Activated CD4-positive, alpha-beta T cell treated with anti-CD3 and anti-CD28 coated beads, Interleukin-2, amount 50 U/mL, for 24 hours (primary cell): ENCODE results near the gene SLC7A5.
"Not testable (repeated sequence)": the region's sequence is repeated elsewhere in the genome, so short reads cannot be mapped to it uniquely, and the experiment has no call there.

Experiments used
- DNase-seq, 2 donors: peaks; one replicate each; pipeline ENCODE4 v3.0.0-alpha.2; 2020; ENCODE audit warnings: low read depth in 1 of 2, low spot score in 1 of 2

SLC7A5 gene

DNA sequence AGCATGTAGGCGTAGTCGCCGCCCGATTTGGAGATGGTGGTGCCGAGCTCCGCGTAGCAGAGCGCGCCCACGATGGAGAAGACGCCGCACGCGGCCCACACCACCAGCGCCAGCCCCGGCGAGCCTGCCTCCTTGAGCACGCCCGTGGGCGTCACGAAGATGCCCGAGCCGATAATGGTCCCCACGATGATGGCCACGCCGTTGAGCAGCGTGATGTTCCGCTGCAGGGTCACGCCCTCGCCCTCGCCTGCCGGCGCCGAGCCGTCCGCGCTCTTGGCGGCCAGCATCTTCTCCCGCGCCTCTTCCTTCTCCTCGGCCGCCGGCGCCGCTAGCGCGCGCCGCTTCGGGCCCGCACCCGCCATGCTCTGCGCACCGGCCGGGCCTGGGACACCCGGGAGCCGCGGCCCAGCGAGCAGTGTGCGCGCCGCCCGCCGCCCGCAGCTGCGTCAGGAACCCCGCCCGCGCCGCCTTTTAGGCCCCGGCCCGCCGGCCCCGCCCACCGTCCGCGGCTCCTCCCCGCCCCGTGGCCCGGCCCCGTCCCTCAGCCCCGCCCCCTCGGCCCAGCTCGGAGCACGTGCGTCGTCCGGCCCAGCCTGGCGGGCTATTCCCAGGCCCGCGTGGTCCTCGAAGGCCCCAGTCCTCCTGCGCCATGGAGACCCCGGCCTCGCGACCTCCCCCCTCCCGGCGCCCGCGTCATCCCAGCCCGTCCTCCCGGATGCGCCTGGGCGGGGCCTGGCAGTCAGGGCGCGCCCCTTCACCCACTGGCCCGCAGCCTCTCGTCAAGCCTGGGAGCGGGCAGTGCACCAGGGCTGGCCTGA, at the start of gene SLC7A5:
SLC7A5 (minus strand) TSS at position 447 of the 818 bp plus-strand sequence; CDS start at position 362, 85 bp downstream.
- peak; percentile 82 to 88 for DNase-seq

DNA sequence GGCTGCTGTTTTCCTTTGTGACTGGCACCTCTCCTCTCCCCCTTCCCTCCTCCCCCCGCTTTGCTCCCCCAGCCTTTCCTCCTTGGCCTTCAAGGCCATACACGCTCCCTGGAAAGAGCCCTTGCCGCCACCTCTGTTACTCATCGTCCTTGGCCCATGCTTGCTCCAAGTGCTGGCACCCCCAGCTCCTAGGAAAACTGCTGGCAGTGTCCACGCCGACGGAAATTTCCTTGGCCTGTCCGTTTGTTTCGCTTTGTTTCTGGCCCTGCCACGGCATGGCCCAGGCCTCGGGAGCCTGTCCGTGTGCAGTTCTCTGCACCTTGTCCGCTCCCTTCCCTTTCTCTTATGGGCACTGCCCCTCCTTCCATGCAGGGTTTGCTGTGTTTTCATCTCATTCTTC, 49.0 kb upstream of the SLC7A5 start:
- DNase-seq = no peak

DNA sequence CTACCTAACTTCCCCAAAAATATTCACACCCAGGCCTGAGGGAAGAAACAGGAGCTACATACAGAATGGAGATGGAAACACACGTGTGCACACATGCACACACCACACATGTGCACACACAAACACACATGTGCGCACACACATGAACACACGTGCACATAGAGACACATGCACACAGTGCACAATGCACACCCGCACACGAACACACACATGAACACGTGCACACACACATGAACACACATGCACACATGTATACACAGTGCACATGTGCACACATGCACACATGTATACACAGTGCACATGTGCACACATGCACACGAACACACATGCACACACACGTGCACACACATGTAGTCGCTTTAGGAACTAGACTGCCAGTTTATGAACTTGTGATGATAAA, 48.2 kb upstream of the SLC7A5 start:
- DNase-seq = no peak

DNA sequence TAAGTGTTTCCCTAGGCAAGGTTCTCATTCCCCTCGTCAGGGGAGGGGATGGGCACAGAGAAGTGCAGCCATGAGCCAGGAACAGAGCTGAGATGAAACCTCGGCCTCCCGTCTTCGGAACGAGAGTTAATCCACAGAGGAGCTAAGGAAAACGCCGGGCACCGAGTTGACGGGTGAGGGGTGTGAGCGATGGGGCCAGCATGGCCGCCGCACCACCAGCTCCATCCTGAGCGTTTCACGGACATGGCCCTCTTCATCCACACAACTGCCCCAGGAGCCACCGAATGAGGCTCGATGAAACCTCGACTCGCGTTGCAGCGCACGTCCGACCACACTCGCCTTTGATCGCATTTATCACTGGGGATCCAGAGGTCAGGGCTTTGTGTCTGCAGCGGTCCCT, 45.5 kb upstream of the SLC7A5 start:
- no peak for DNase-seq

DNA sequence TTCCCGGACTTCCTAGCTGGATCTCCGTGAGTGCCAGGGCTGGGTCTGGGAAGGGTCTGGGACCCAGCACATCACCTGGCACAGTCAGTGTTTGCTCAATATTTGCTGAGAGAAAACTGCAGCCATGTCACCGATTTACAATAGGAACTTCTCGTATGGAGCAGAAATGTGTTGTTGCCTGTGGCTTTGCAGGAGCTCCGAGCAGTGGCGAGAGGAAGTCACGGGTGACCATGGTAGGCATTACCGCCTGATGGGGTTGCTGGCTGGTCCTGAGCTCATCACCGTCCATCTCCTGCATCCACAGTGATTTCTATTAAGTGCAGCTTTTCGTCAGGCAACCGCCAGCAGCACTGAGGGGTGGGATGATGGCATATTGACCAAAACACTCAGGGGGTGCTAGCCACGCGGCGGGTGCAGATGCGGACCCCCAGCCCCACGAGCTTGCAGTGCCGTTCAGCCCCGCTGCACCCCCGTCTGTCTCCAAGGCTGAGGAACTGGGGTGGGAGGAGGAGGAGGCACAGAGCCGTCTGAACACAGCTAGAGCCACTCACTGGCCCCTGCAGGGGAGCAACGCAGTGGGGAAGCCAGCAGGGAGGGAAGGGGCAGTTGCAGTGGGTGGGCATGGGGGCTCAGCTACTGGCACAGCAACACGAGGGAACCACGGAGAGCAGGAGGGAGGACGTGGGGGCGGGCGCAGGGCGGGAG, 44.9 kb upstream of the SLC7A5 start:
- not testable (repeated sequence) for DNase-seq

DNA sequence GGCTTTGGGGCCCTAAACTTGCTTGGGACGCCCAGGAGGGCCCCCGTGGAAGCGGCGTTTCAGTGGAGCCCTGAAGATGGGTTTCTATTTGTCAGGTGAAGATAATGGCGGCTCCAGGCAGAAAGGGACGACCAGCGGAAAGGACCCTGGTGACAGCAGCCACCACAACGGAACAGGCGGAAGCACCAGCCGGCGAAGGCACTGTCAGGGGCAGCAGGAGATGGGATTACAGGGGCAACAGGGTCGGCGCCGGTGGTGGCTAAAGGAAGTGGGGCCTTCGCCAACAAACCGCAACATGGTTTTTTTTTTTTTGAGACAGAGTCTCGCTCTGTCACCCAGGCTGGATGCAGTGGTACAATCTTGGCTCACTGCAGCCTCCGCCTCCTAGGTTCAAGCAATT, 43.4 kb upstream of the SLC7A5 start:
- DNase-seq = not testable (repeated sequence)

DNA sequence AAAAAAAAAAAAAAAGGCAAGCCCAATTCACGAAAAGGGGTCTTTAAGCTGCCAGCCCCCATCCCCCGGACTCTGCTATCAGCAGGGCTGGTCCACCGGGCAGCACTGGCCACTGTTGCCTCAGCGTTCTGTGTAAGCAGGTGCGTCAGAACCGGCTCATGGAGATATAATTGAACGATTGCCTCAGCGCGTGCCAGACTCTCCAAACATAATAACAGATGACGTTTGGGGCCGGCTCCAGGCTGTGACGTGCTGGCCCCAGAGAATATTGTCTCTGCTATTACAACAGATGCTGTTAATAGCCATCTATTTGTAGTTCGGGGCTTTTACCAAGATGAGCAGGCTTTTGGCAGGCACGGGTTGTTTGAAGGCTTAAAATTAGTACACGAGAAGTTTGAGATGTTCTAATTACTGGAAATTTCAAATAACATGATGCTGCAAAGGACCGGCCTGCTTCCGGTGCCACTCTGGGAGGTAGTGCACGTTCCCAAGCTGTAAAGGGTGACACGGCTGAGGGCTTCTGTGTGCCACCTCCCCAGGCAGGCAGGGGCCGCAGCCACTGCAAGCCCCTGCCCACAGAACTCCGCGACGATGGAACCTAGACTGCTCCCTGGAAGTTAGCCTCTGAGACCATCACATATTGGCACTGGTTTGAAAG, 41.9 kb upstream of the SLC7A5 start:
- not testable (repeated sequence) for DNase-seq

DNA sequence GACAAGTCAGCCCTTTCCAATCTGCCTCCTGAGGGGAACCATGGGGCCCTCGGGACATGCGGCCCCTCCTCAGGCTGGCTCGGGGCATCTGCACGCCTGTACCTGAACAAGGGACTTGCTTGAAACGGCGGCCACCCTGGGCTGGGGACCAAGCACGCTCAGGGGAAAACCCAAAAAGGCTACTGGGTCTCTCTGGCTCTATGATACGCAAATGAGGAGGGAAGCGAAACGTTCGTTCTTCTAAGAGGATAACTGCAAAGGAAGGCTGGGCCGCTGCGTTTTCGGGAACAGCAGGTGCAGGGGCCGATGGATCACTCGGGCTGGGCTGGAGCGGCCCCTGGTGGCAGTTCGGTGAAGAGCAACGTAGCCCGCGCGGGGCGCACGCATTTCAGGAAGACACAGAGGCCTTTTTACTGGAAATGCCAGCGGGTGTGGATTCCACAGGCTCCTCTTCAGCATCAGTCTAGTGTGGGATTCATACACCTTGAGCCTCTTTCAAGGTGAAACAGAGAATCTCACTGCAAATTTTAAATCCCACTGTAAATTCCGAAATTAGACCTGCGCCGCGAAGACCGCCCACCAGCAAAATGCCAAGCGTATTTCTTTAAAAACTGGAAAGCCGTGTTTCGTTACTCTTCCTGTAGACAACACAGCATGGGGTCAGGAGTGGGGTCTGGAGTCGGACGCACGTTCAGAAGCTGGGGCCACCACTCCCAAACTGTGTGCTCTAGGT, 40.1 kb upstream of the SLC7A5 start:
- peak; percentile 87 to 89 for DNase-seq

DNA sequence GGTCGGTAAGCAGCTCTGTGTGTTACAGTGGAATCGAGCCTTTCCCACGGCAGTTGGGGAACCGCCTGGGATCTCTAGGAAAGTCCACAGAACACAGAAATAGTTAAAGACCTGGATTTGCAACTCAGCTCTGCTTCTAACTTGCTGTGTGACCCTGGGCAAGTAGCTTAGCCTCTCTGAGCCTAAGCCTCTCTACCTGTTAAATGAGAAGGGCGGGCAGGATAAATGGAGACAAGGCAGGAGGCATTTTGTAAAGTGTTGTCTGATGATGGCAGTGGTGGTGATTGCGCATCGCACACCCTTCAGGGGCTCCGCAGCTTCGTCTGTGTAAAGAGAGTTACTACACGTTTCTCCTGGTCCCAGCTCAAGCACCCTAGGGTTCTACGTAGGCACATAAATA, 38.8 kb upstream of the SLC7A5 start:
- DNase-seq = not testable (repeated sequence)

DNA sequence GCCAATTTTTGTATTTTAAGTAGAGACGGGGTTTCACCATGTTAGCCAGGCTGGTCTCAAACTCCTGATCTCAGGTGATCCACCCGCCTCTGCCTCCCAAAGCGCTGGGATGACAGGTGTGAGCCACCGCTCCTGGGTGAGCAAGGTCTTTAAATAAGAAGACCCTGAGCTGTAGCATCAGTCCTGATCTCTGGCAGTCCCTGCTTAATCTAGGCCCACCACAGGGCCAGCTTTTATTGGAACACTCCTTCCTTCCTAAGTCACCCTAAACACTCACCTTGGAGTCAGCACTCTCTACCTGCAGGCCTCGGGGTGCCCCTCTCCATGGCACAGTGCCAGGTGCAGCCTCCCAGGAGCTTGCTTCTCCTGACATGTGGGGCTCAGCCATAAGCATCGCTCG, 36.2 kb upstream of the SLC7A5 start:
- not testable (repeated sequence) for DNase-seq

DNA sequence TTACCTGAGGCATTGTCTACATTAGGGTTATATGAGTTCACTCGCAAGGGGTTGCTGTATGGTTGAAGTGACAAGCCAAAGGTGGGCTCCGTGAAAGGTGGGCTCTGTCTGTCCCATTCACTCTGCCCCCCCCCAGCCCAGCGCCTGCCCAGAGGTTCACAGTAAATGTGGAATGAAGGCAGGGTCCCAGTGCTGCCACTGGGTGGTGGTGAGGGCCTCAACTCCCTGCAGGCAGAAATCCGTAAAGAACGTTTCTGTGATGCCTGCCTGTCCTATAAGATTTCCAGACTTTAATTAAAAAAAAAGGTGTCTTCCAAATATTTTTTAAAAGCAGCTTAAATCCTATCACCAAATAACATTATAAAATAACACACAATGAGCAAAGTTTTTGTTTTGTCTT, 35.7 kb upstream of the SLC7A5 start:
- not testable (repeated sequence) for DNase-seq

DNA sequence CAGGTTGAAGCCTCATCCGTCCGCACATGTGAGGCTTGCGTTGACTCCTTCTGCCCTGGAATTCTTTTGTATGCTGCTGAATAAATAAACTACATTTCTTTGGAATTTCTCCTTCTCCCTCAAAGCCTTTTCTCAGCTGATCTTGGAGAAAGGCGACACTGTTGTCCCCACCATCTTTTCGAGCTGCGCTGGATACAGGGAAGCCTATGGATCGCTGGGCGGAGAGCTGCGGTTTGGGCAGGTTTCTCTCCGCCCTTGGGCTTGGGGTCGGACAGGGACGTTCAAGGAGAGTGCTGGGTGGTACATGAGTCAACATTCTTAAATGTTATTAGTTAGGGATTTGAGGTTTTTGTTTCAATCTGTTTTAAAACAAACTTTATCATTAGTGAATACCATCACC, 31.2 kb upstream of the SLC7A5 start:
- not testable (repeated sequence) for DNase-seq

DNA sequence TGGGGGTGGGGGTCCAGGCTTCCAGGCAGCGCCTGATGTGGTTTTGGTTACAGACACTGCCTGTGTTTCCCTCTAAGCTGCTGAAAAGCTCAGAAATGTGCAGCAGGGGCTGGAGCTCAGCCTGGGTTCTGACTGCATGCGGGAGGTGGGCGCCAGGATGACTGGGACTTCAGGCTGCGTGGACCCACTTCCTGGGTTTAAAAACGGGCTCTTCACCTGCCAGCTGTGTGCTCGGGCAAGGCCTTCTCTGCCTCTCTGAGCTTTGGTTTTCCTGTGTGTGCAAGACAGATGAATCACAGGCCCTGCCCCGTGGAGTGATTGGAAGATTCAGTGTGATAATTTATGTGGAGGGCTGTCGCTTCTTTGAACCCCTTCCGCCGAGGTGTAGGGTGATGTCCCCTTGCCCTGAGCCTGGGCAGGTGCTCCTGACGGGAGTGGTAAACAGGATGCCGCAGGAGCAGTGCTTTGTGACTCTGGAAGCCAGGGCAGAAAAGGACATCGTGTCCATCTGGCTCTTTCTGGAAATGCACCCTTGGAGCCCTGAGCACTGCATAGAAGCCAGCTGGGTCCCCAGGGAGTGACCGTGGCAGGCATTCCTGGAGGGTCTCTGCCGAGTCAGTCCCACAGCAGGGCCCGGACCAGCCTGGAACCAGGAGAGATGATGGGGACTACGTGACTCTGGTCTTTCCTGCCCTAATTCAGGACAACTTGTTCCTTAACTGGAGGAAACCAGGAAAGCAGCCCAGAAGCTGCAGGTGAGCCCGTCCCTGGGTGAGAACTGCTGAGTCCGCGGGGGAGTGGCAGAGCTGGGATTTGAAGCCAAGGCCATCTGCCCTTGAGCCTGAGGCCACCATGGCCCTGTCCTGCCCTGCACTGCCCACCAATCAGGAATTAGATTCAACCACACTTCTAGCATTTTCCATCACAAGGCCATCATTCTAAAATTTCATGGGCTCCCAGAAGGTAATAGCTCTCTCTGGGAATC, 28.5 kb upstream of the SLC7A5 start:
- DNase-seq = peak in 1 of 2 donors; percentile 60

DNA sequence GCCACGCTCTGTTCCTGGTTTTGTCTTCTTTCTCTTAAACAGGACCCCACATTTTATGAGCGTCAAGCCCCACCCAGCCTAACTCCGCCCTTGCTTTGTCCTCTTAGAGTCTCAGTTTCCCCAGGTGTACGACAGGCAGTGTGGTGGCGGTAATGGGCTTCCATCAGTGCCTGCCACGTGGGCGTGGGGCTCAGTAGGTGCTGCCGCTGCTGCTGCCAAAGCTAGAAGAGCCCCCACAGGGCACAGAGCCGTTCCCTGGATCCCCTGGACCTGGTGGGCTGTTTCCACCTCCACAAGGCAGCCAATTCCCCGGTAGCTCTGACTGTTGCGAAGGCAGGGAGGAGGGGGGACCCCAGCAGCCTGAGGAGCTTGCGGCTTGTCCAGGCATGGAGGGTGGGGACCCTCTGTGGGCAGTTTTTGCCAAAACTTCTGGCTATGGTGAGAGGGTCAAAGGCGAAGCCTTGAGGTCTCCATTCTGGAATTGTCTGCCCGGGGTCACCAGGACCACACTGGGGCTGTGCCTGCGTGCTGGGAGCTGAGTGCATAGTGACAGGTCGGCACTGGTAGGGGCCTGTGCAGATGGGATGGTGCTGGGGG, 27.7 kb upstream of the SLC7A5 start:
- DNase-seq = not testable (repeated sequence)

DNA sequence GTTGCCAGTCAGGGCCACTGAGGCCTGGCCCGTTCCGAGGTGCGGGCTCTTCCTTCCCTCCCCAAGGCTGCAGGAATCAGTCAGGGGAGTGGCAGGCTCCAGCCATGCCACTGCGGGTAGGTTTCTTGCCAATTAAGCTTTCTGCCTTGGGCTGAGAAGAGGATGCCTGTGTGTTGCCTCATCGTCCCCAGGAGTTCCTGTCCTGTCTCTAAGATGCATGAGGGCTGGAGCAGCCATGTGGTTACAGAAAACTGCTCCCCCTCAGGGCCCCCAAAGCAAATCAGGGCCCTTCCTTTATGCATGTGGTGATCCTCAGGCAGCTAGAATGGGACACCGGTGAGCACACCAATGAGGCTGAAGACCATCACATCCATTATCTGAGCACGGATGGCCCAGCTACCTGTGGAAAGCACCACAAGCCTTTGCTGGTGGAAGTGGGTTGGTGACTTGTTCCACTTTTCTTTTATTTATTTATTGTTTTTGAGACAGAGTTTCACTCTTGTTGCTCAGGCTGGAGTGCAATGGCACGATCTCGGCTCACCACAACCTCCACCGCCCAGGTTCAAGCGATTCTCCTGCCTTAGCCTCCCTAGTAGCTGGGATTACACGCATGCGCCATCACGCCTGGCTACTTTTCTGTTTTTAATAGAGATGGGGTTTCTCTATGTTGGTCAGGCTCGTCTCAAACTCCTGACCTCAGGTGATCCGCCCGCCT, 27.0 kb upstream of the SLC7A5 start:
- DNase-seq = not testable (repeated sequence)

DNA sequence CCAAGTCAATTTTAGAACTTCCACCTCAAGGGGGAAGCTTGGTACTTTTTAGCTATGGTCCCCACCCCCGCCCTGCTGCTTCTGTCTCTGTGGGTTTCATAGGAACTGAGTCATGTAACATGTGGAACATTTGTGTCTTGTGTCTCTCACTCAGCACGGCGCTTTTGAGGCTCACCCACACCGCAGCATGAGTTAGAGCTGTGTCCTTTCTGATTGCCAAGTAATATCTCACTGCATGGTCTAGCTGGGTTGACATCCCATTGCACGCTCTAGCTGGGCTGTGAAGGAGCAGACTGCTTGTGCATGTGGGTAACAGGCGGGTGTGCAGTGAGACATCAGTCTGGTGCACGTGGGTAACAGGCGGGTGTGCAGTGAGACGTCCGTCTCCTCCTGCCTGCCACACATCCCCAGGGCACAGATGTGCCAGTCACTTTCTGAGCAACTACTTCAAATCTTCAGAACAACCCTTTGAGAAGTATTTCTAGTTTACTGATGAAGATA, 26.4 kb upstream of the SLC7A5 start:
- DNase-seq = peak; percentile 57 to 86

DNA sequence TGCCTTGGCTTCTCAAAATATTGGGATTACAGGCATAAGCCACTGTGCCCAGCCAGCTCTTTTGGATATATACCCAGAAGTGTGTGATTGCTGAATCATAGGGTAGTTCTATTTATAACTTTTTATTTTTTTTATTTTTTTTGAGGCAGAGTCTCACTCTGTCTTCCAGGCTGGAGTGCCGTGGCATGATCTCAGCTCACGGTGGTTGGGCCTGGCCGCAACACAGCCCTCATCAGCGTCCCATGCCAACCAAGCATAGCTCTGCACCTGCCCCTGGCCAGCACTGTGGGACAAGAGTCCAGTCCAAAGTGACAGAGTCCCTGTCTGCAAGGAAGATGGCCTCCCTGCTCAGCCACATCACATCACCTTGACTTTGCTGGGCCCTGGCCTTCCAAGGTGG, 24.7 kb upstream of the SLC7A5 start:
- not testable (repeated sequence) for DNase-seq

DNA sequence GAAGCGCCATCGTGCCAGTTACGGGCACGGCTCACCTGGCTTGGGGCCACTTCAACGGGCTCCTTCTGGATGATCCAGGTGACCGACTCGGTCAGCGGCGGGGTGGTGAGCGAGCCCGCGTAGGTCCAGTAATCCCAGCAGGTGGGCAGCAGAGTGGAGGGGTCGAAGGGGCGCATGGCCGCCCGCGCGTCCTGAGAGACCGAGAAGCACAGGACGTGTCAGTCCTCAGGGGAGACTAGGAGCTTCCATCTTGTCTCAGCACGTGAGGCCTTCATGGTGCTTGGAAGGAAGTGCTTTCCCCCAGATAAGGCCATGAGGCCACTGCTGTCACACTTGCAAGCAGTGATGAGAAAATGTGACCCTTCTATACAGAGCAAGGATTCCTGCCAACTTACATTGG, 22.5 kb upstream of the SLC7A5 start:
- DNase-seq = no peak

DNA sequence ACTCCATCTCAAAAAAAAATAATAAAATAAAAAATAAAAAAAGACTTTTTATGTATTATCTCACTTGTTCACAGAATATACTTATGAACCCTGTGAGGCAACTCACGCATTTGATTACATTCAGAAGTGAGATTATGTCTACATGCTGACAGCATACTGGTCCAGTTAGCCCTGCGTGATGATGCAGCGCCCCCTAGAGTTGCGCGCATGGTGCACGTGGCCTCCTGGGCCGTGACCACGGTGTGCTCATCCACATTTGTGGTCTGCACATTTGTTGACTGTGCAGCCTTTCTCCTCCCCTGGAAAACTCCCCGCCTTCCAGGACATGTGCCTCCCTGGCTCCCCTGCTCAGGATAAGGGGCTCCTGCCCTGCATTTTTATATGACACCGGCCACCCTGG, 20.5 kb upstream of the SLC7A5 start:
- DNase-seq = not testable (repeated sequence)
